GM12878 (cell line): ENCODE data around the gene FAM219A.
"Not testable (repeated sequence)": the region's sequence is repeated elsewhere in the genome, so short reads cannot be mapped to it uniquely, and the experiment has no call there.

Experiments
- EP300 ChIP-seq, 2 experiments: fragments of 150-350 bp in 1 of 2; IDR thresholded peaks; 2 replicates each; pipeline ENCODE4 v1.6.1; 2011 to 2012; ENCODE audit warnings: low read depth in 2 of 2, low read length in 2 of 2, borderline replicate concordance in 1 of 2, improper control_type of control experiment in 1 of 2, inconsistent platforms in 1 of 2; ENCODE audit not compliant: control insufficient read depth in 1 of 2
- FOXK2 ChIP-seq: fragments of 450-650 bp; IDR thresholded peaks from 2 replicates; pipeline ENCODE4 v1.6.1; 2017; ENCODE audit warnings: mild to moderate bottlenecking, moderate library complexity
- TF ChIP-seq, protein P1 (sequence below), 3 experiments: IDR thresholded peaks in 2 of 3; conservative IDR thresholded peaks in 1 of 3; 2 replicates each; pipeline ENCODE4 v1.5.1; 2011; ENCODE audit warnings: low read depth in 3 of 3, low read length in 3 of 3, mild to moderate bottlenecking in 3 of 3, control low read depth in 2 of 3, moderate library complexity in 2 of 3, inconsistent platforms in 1 of 3, mixed read lengths in 1 of 3; ENCODE audit not compliant: control insufficient read depth in 2 of 3, insufficient read depth in 1 of 3; ENCODE audit errors: extremely low read depth in 1 of 3
- TF ChIP-seq, protein P2 (sequence below): IDR thresholded peaks from 2 replicates; pipeline ENCODE4 v1.6.1; 2012; ENCODE audit warnings: mild to moderate bottlenecking, low read depth, low read length
- TF ChIP-seq, protein P3 (sequence below): IDR thresholded peaks from 2 replicates; pipeline ENCODE4 v1.6.1; 2011; ENCODE audit warnings: borderline replicate concordance, low read depth, mild to moderate bottlenecking, moderate library complexity, low read length; ENCODE audit not compliant: insufficient read depth, poor library complexity, severe bottlenecking

DNA sequence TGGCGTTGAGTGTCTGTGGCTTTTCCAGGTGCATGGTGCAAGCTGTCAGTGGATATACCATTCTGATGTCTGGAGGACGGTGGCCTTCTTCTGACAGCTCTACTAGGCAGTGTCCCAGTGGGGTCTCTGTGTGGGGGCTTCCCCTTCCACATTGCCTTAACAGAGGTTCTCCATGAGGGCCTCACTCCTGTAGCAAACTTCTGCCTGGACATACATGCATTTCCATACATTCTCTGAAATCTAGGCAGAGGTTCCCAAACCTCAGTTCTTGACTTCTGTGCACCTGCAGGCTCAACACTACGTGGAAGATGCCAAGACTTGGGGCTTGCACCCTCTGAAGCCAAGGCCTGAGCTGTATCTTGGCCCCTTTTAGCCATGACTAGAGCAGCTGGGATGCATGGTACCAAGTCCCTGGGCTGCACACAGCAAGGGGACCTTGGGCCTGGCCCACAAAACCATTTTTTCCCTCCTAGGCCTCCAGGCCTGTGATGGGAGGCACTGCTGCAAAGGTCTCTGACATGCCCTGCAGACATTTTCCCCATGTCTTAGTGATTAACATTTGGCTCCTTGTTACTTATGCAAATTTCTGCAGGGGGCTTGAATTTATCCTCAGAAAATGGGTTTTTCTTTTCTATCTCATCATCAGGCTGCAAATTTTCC lies 90.5 kb downstream of the FAM219A start:
- TF ChIP-seq, protein P1, sequence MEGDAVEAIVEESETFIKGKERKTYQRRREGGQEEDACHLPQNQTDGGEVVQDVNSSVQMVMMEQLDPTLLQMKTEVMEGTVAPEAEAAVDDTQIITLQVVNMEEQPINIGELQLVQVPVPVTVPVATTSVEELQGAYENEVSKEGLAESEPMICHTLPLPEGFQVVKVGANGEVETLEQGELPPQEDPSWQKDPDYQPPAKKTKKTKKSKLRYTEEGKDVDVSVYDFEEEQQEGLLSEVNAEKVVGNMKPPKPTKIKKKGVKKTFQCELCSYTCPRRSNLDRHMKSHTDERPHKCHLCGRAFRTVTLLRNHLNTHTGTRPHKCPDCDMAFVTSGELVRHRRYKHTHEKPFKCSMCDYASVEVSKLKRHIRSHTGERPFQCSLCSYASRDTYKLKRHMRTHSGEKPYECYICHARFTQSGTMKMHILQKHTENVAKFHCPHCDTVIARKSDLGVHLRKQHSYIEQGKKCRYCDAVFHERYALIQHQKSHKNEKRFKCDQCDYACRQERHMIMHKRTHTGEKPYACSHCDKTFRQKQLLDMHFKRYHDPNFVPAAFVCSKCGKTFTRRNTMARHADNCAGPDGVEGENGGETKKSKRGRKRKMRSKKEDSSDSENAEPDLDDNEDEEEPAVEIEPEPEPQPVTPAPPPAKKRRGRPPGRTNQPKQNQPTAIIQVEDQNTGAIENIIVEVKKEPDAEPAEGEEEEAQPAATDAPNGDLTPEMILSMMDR (IDR thresholded peaks at IDR 0.05 in 2 of 3, conservative IDR thresholded peaks at IDR 0.05 in 1 of 3; ENCODE audit: control insufficient read depth in 2 of 3, extremely low read depth in 1 of 3, insufficient read depth in 1 of 3, low read depth in 3 of 3, low read length in 3 of 3): not testable (repeated sequence)
- TF ChIP-seq EP300 (IDR thresholded peaks at IDR 0.05; ENCODE audit: borderline replicate concordance in 1 of 2, control insufficient read depth in 1 of 2, low read depth in 2 of 2, low read length in 2 of 2); FOXK2: not testable (repeated sequence)
- TF ChIP-seq, protein P2, sequence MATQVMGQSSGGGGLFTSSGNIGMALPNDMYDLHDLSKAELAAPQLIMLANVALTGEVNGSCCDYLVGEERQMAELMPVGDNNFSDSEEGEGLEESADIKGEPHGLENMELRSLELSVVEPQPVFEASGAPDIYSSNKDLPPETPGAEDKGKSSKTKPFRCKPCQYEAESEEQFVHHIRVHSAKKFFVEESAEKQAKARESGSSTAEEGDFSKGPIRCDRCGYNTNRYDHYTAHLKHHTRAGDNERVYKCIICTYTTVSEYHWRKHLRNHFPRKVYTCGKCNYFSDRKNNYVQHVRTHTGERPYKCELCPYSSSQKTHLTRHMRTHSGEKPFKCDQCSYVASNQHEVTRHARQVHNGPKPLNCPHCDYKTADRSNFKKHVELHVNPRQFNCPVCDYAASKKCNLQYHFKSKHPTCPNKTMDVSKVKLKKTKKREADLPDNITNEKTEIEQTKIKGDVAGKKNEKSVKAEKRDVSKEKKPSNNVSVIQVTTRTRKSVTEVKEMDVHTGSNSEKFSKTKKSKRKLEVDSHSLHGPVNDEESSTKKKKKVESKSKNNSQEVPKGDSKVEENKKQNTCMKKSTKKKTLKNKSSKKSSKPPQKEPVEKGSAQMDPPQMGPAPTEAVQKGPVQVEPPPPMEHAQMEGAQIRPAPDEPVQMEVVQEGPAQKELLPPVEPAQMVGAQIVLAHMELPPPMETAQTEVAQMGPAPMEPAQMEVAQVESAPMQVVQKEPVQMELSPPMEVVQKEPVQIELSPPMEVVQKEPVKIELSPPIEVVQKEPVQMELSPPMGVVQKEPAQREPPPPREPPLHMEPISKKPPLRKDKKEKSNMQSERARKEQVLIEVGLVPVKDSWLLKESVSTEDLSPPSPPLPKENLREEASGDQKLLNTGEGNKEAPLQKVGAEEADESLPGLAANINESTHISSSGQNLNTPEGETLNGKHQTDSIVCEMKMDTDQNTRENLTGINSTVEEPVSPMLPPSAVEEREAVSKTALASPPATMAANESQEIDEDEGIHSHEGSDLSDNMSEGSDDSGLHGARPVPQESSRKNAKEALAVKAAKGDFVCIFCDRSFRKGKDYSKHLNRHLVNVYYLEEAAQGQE: not testable (repeated sequence)
- TF ChIP-seq, protein P3, sequence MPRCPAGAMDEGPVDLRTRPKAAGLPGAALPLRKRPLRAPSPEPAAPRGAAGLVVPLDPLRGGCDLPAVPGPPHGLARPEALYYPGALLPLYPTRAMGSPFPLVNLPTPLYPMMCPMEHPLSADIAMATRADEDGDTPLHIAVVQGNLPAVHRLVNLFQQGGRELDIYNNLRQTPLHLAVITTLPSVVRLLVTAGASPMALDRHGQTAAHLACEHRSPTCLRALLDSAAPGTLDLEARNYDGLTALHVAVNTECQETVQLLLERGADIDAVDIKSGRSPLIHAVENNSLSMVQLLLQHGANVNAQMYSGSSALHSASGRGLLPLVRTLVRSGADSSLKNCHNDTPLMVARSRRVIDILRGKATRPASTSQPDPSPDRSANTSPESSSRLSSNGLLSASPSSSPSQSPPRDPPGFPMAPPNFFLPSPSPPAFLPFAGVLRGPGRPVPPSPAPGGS: not testable (repeated sequence)
